GM11168 (cell line): ENCODE measurements around the gene ZBTB22.
"Not testable (repeated sequence)": the region's sequence is repeated elsewhere in the genome, so short reads cannot be mapped to it uniquely, and the experiment has no call there.

ENCODE experiments used
- in situ Hi-C: fragments of 300-500 bp; cut with MboI; formaldehyde crosslinking; loops from one replicate; pipeline ENCODE4 v1.12.0; 2022; ENCODE audit warnings: low sequenced_read_pairs; ENCODE audit not compliant: unreplicated experiment

Gene ZBTB22

GRCh38 chr6:33286946-33287914 lies 30.3 kb downstream of the ZBTB22 start:
- in situ Hi-C loops, result no loop called here

GRCh38 chr6:33285214-33285613 lies 32.3 kb downstream of the ZBTB22 start:
- in situ Hi-C loops, result not testable (repeated sequence)

GRCh38 chr6:33280539-33280938 lies 37.0 kb downstream of the ZBTB22 start:
- in situ Hi-C loops, result no loop called here

GRCh38 chr6:33279971-33280511 lies 37.5 kb downstream of the ZBTB22 start:
- in situ Hi-C loops, result no loop called here

- in situ Hi-C loops, result no loop called here
Measured at GRCh38 chr6:33279257-33279695, 38.3 kb downstream of the ZBTB22 start.

- in situ Hi-C loops, result no loop called here
Measured at GRCh38 chr6:33278810-33279209, 38.7 kb downstream of the ZBTB22 start.

- in situ Hi-C loops, result no loop called here
Measured at GRCh38 chr6:33278392-33278741, 39.2 kb downstream of the ZBTB22 start.

- in situ Hi-C loops, result no loop called here
Measured at GRCh38 chr6:33277663-33278391, 39.7 kb downstream of the ZBTB22 start.

- in situ Hi-C loops, result no loop called here
Measured at GRCh38 chr6:33276864-33277662, 40.5 kb downstream of the ZBTB22 start, which contains the start of gene B3GALT4. Gene B3GALT4, plus strand, starts transcription at chr6:33277123. Its CDS starts 297 bp downstream, at chr6:33277420.

GRCh38 chr6:33276581-33276863 lies 41.0 kb downstream of the ZBTB22 start:
- in situ Hi-C loops, result no loop called here

GRCh38 chr6:33275795-33276580 lies 41.6 kb downstream of the ZBTB22 start:
- in situ Hi-C loops, result not testable (repeated sequence)

GRCh38 chr6:33273924-33274902 lies 43.3 kb downstream of the ZBTB22 start:
- in situ Hi-C loops, result no loop called here

- in situ Hi-C loops, result no loop called here
Measured at GRCh38 chr6:33273129-33273923, 44.2 kb downstream of the ZBTB22 start.

GRCh38 chr6:33272275-33273128 lies 45.0 kb downstream of the ZBTB22 start:
- in situ Hi-C loops, result no loop called here

GRCh38 chr6:33271468-33272274 lies 45.9 kb downstream of the ZBTB22 start, which contains the start of the genes RPS18 and VPS52:
Gene RPS18, plus strand, starts transcription at chr6:33272075. Its CDS starts 45 bp downstream, at chr6:33272120.
Gene VPS52, minus strand, starts transcription at chr6:33271876. Its CDS starts 201 bp downstream, at chr6:33271675.
- in situ Hi-C loops, result no loop called here

GRCh38 chr6:33271117-33271467 lies 46.5 kb downstream of the ZBTB22 start:
- in situ Hi-C loops, result no loop called here
